NT2/D1 (cell line): ENCODE measurements around the gene SH3BGR.

ENCODE experiments used
- DNase-seq: peaks from one replicate; pipeline ENCODE4 v3.0.0-alpha.2; 2011; ENCODE audit warnings: low read depth, low spot score
- H3K27me3 ChIP-seq: 2 replicates; pipeline ENCODE4 v1.6.0; 2011; ENCODE audit warnings: mild to moderate bottlenecking; ENCODE audit not compliant: insufficient read length, insufficient read depth
- H3K36me3 ChIP-seq: 2 replicates; pipeline ENCODE4 v1.6.1; 2011; ENCODE audit warnings: mild to moderate bottlenecking, low read length, mixed read lengths; ENCODE audit not compliant: insufficient read depth, insufficient read length
- H3K4me1 ChIP-seq: 2 replicates; pipeline ENCODE4 v1.5.1; 2011; ENCODE audit not compliant: insufficient read depth, insufficient read length
- H3K4me3 ChIP-seq: 2 replicates; pipeline ENCODE4 v1.5.1; 2011; ENCODE audit warnings: low read depth; ENCODE audit not compliant: insufficient read length
- H3K9ac ChIP-seq: 2 replicates; pipeline ENCODE4 v1.6.0; 2011; ENCODE audit warnings: low read depth; ENCODE audit not compliant: insufficient read length
- H3K9me3 ChIP-seq: 2 replicates; pipeline ENCODE4 v1.5.1; 2011; ENCODE audit warnings: mild to moderate bottlenecking, low read length; ENCODE audit not compliant: insufficient read depth
- SUZ12 ChIP-seq: IDR thresholded peaks from 2 replicates; pipeline ENCODE4 v1.6.1; 2011; ENCODE audit not compliant: insufficient read length, insufficient read depth; ENCODE audit errors: extremely low read depth
- YY1 ChIP-seq: IDR thresholded peaks from 2 replicates; pipeline ENCODE4 v1.6.1; 2011; ENCODE audit not compliant: insufficient read length, insufficient read depth
- ZNF274 ChIP-seq: IDR thresholded peaks from 2 replicates; pipeline ENCODE4 v1.6.1; 2011; ENCODE audit warnings: mild to moderate bottlenecking, low read depth, low read length

Gene SH3BGR

DNA sequence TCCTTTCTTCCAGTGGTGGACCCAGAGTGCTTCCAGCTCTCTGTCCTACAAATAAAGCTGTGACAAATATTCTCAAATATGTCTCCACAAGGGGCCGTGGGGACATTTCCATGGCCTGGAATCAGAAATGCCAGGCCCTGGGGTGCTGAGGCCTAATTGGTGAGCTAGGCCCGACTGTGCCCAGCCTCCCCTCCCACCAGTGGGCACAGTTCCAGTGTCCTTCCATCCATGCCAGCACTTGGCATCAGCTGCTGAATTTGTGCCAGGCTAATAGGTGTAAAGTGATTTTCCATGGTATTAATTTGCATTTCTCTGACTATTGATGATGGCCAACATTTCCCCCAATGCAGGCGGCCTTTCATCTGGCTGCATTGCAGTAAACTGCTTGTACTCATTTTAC lies 112.4 kb downstream of the SH3BGR start:
- Histone ChIP-seq H3K4me3 (no peak overlapping the region), H3K27me3 (no peaks in the 10 kb centered on the region), H3K4me1 (peaks cover 12% of the 10 kb centered on the region), H3K9me3 (no peaks in the 10 kb centered on the region), H3K36me3 (no peaks in the 10 kb centered on the region), H3K9ac (no peak overlapping the region)
- no peak for DNase-seq
- TF ChIP-seq SUZ12 (no peak), ZNF274 (no peak), YY1 (no peak)
